Measurements from ENCODE around the gene HPSE. TPM values are rescaled to one million over a fixed set of nuclear protein-coding genes. Genes with fewer than 3 reads are reported as not detected.
"Not testable (repeated sequence)": the region's sequence is repeated elsewhere in the genome, so short reads cannot be mapped to it uniquely, and the experiment has no call there.

The HPSE gene
- total and polyA plus RNA-seq, 2 experiments from 2014 or later: 2.2 to 2.9 TPM

DNA sequence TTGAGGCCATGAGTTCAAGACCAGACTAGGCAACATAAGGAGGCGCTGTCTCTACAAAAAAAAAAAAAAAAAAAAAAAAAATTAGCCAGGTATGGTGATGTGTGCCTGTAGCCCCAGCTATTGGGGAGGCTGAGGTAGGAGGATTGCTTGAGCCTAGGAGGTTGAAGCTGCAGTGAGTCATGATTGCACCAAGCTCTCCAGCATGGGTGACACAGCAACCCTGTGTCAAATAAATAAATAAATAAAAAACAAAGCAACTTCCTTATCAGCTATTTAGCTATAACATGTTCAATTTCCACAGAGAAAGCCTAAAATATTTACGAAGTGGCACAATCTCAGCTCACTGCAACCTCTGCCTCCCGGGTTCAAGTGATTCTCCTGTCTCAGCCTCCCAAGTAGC, 60.7 kb downstream of the HPSE start:
- not testable (repeated sequence) for H3K4me3 Mint-ChIP-seq; H4K20me1 ChIP-seq (replicated peaks; ENCODE audit: insufficient read depth); H3K36me3 ChIP-seq (ENCODE audit: insufficient read depth); H3K9me3 Mint-ChIP-seq; H2AFZ ChIP-seq; H3K27ac ChIP-seq (ENCODE audit: low read depth); H3K27ac Mint-ChIP-seq; H3K9me2 ChIP-seq (ENCODE audit: insufficient read depth); H3K27me3 ChIP-seq (ENCODE audit: insufficient read depth); DNase-seq (ENCODE audit: low spot score); ATAC-seq; H3K27me3 Mint-ChIP-seq (ENCODE audit: insufficient read depth, low read depth, poor library complexity); H3K36me3 Mint-ChIP-seq (ENCODE audit: low read depth); H3K79me2 ChIP-seq (replicated peaks; ENCODE audit: insufficient read depth); H3F3A ChIP-seq (replicated peaks; ENCODE audit: low read depth); H3K4me1 ChIP-seq (ENCODE audit: insufficient read depth); H3K4me3 ChIP-seq; H3K4me1 Mint-ChIP-seq; H3K4me2 ChIP-seq

- H3K27me3 Mint-ChIP-seq (ENCODE audit: insufficient read depth, low read depth, poor library complexity): no peaks in the 10 kb centered on the region
- no peak overlapping the region for H2AFZ ChIP-seq
- DNase-seq (ENCODE audit: low spot score) (no peak), ATAC-seq (no peak)
- H3K27ac Mint-ChIP-seq: no peak overlapping the region
- no peaks in the 10 kb centered on the region for H3K9me3 Mint-ChIP-seq
- peaks cover 1% of the 10 kb centered on the region; the same call in 1 of the 2 replicates for H3K36me3 ChIP-seq (ENCODE audit: insufficient read depth)
- peaks cover 7% of the 10 kb centered on the region; the same call in 2 of the 3 replicates for H3K36me3 Mint-ChIP-seq (ENCODE audit: low read depth)
- H4K20me1 ChIP-seq (replicated peaks; ENCODE audit: insufficient read depth): no peaks in the 10 kb centered on the region; the same call in 1 of the 2 replicates
- H3K4me2 ChIP-seq: no peak overlapping the region
- H3K9me2 ChIP-seq (ENCODE audit: insufficient read depth): no peaks in the 10 kb centered on the region
- no peaks in the 10 kb centered on the region for H3K27me3 ChIP-seq (ENCODE audit: insufficient read depth)
- no peak overlapping the region for H3K4me3 ChIP-seq
- no peaks in the 10 kb centered on the region for H3K79me2 ChIP-seq (replicated peaks; ENCODE audit: insufficient read depth)
- no peak overlapping the region for H3K27ac ChIP-seq (ENCODE audit: low read depth)
- H3K4me1 ChIP-seq (ENCODE audit: insufficient read depth): no peaks in the 10 kb centered on the region
- H3K4me3 Mint-ChIP-seq: no peak overlapping the region
- H3K4me1 Mint-ChIP-seq: no peaks in the 10 kb centered on the region
- H3F3A ChIP-seq (replicated peaks; ENCODE audit: low read depth): no peaks in the 10 kb centered on the region
- TF ChIP-seq POLR2AphosphoS5 (IDR thresholded peaks at IDR 0.05; ENCODE audit: low read depth) (no peak), STAT1 (IDR thresholded peaks at IDR 0.05; ENCODE audit: unreplicated experiment) (no peak), ZNF331 (CRISPR knock-in tag; IDR thresholded peaks at IDR 0.05; ENCODE audit: low read depth) (no peak), ZNF114 (CRISPR knock-in tag; IDR thresholded peaks at IDR 0.05) (no peak), JUNB (IDR thresholded peaks at IDR 0.05; ENCODE audit: unreplicated experiment) (no peak), ZNF462 (CRISPR knock-in tag; IDR thresholded peaks at IDR 0.05) (no peak), EZH2phosphoT487 (IDR thresholded peaks at IDR 0.05; ENCODE audit: unreplicated experiment) (no peak)
- TF ChIP-seq, protein P1, sequence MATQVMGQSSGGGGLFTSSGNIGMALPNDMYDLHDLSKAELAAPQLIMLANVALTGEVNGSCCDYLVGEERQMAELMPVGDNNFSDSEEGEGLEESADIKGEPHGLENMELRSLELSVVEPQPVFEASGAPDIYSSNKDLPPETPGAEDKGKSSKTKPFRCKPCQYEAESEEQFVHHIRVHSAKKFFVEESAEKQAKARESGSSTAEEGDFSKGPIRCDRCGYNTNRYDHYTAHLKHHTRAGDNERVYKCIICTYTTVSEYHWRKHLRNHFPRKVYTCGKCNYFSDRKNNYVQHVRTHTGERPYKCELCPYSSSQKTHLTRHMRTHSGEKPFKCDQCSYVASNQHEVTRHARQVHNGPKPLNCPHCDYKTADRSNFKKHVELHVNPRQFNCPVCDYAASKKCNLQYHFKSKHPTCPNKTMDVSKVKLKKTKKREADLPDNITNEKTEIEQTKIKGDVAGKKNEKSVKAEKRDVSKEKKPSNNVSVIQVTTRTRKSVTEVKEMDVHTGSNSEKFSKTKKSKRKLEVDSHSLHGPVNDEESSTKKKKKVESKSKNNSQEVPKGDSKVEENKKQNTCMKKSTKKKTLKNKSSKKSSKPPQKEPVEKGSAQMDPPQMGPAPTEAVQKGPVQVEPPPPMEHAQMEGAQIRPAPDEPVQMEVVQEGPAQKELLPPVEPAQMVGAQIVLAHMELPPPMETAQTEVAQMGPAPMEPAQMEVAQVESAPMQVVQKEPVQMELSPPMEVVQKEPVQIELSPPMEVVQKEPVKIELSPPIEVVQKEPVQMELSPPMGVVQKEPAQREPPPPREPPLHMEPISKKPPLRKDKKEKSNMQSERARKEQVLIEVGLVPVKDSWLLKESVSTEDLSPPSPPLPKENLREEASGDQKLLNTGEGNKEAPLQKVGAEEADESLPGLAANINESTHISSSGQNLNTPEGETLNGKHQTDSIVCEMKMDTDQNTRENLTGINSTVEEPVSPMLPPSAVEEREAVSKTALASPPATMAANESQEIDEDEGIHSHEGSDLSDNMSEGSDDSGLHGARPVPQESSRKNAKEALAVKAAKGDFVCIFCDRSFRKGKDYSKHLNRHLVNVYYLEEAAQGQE (IDR thresholded peaks at IDR 0.05; ENCODE audit: unreplicated experiment): no peak
- TF ChIP-seq, protein P2, sequence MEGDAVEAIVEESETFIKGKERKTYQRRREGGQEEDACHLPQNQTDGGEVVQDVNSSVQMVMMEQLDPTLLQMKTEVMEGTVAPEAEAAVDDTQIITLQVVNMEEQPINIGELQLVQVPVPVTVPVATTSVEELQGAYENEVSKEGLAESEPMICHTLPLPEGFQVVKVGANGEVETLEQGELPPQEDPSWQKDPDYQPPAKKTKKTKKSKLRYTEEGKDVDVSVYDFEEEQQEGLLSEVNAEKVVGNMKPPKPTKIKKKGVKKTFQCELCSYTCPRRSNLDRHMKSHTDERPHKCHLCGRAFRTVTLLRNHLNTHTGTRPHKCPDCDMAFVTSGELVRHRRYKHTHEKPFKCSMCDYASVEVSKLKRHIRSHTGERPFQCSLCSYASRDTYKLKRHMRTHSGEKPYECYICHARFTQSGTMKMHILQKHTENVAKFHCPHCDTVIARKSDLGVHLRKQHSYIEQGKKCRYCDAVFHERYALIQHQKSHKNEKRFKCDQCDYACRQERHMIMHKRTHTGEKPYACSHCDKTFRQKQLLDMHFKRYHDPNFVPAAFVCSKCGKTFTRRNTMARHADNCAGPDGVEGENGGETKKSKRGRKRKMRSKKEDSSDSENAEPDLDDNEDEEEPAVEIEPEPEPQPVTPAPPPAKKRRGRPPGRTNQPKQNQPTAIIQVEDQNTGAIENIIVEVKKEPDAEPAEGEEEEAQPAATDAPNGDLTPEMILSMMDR (conservative IDR thresholded peaks at IDR 0.05; ENCODE audit: low read depth in 2 of 2): no peak
- TF ChIP-seq, protein P3, sequence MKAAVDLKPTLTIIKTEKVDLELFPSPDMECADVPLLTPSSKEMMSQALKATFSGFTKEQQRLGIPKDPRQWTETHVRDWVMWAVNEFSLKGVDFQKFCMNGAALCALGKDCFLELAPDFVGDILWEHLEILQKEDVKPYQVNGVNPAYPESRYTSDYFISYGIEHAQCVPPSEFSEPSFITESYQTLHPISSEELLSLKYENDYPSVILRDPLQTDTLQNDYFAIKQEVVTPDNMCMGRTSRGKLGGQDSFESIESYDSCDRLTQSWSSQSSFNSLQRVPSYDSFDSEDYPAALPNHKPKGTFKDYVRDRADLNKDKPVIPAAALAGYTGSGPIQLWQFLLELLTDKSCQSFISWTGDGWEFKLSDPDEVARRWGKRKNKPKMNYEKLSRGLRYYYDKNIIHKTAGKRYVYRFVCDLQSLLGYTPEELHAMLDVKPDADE (IDR thresholded peaks at IDR 0.05): no peak
Measured at GRCh38 chr4:83272900-83273299, 61.7 kb downstream of the HPSE start.

Measured in GM23338 (cell line).